Esophagus squamous epithelium (tissue), 5 donors: ENCODE measurements around the gene BBS4. TPM values are rescaled to one million over a fixed set of nuclear protein-coding genes. Genes with fewer than 3 reads are reported as not detected.
"Not testable (repeated sequence)": the region's sequence is repeated elsewhere in the genome, so short reads cannot be mapped to it uniquely, and the experiment has no call there.

Experiments used
- DNase-seq: peaks from one replicate; lab custom pipeline; 2025; lab: John Stamatoyannopoulos, UW
- H3K27ac ChIP-seq, 4 donors: fragments of 200-600 bp; sonication (generic); one replicate each; pipeline ENCODE4 v1.5.1; 2016 to 2019; ENCODE audit warnings: mild to moderate bottlenecking in 1 of 4
- H3K27me3 ChIP-seq, 4 donors: fragments of 200-600 bp; sonication (generic); 1 replicate in 3 of 4; 2 replicates in 1 of 4; pipeline versions ENCODE4 v1.5.1 to v1.6.0; 2017 to 2021; ENCODE audit warnings: antibody characterized with exemption in 1 of 4
- H3K36me3 ChIP-seq, 3 donors: fragments of 200-600 bp; sonication (generic); one replicate each; pipeline ENCODE4 v1.5.1; 2016 to 2019
- H3K4me1 ChIP-seq, 3 donors: fragments of 200-600 bp; sonication (generic); one replicate each; pipeline ENCODE4 v1.5.1; 2017 to 2019
- H3K4me3 ChIP-seq, 4 donors: fragments of 200-600 bp; sonication (generic); 1 replicate in 3 of 4; 2 replicates in 1 of 4; pipeline ENCODE4 v1.5.1; 2016 to 2019; ENCODE audit warnings: mild to moderate bottlenecking in 2 of 4, moderate library complexity in 1 of 4
- H3K9me3 ChIP-seq, 3 donors: fragments of 200-600 bp; sonication (generic); one replicate each; pipeline ENCODE4 v1.5.1; 2016 to 2019
- CTCF ChIP-seq, 6 experiments: fragments of 450-650 bp in 4 of 6; fragments of 200-600 bp in 2 of 6; sonication (generic) in 2 of 6; IDR thresholded peaks; one replicate each; pipeline ENCODE4 v1.5.1; 2016 to 2019; ENCODE audit warnings: antibody characterized with exemption in 6 of 6, mild to moderate bottlenecking in 4 of 6, moderate library complexity in 4 of 6
- POLR2A ChIP-seq, 4 donors: fragments of 450-650 bp; IDR thresholded peaks; one replicate each; pipeline ENCODE4 v1.6.1; 2017; ENCODE audit warnings: antibody characterized with exemption in 4 of 4, mild to moderate bottlenecking in 4 of 4, moderate library complexity in 3 of 4
- WGBS, 2 donors: methylation state at CpG; one replicate each; pipeline ENCODE4 v1.1.5; 2018; 5-methylcytosine and 5-hydroxymethylcytosine counted together
- intact Hi-C: fragments of 100-400 bp; cut with DNase I; formaldehyde crosslinking; loops from one replicate; pipeline ENCODE4 v1.15.0; 2022
- total RNA-seq, 4 donors: library from RNA; depleted of rRNA; stranded (reverse); fragments of >200 nt; gene quantifications; one replicate each; pipeline ENCODE4 v1.1.0, GENCODE V29; 2016
- donor health status: DM: yes; HTN: yes; CAD: no.

The BBS4 gene
- total RNA-seq: 10 to 100 TPM in 2 of 4 donors, 1 to 10 TPM in 2; 2.8 to 15.3 (median 9.5) TPM

DNA sequence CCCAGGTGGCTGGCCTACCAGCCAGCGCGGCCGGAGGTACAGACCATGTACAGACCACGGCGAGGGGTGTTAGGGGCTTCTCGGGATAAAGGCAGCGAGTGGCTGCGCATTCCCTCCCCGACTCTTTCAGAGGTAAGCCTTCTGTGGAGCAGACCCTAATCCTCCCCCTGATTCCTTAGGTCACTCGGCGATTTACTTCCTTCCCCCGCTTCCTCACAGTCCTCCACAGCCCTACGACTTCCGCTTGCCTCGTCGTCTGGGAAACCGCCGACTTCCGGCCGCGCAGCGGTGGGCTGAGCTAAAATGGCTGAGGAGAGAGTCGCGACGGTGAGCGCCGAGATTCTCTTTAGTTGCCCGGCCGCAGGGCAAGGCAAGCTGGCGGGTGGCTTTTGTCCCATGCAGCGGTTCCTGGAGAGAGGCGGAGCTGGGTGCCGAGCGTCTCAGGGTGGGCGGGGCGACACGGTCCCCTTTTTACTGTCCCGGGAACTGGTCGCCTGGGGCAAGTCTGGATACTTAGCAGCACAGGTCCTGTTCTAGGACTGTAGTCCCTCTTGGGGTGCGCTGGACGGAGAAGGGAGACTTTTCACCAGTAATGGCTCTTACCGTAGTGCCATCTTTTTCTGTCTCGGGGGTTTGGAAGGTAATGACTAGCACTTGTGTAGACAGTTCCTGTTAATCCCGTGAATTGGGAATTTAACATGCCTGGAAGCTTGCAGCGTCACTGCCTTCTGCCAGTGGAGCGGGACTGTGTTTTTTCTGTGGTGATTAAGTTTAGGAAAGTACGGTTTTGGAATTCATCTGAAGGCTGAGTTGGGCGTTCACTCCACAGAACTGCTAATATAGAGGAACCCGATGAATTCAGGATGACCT is at the start of gene BBS4, which contains the start of gene HIGD2B:
BBS4 (plus strand) TSS at position 283 of the 870 bp plus-strand sequence; CDS start at position 304, 21 bp downstream.
HIGD2B (minus strand) TSS at position 258 of the 870 bp plus-strand sequence. CDS start 9,808 bp downstream, outside the sequence.
- peaks cover 5 to 27% (median 11%) of the 10 kb centered on the region in 3 donors for H3K4me1 ChIP-seq
- H3K9me3 ChIP-seq: no peaks in the 10 kb centered on the region
- 0 to 1% methylated on average over 11 to 14 of the region's 49 CpGs for WGBS, 2 donors
- peak within 1 kb of the TSS; percentile 51 to 79 (median 70) for H3K4me3 ChIP-seq
- DNase-seq: no peak
- peak within 1 kb of the TSS; percentile 86 to 96 (median 90) for H3K27ac ChIP-seq
- intact Hi-C loops: no loop called here
- TF ChIP-seq CTCF (IDR thresholded peaks at IDR 0.05) (no peak), POLR2A (IDR thresholded peaks at IDR 0.05) (peak in 2 of 4 donors; percentile 31 to 65)
- H3K27me3 ChIP-seq: no peaks in the 10 kb centered on the region
- H3K36me3 ChIP-seq: no peaks in the 10 kb centered on the region

- peak overlapping the region in 2 of 4 donors; percentile 14 to 59 for H3K27ac ChIP-seq
- WGBS, 2 donors: no CpG with 5 or more reads among the region's 43 CpGs
- H3K9me3 ChIP-seq, H3K27me3 ChIP-seq, intact Hi-C loops, H3K36me3 ChIP-seq, H3K4me1 ChIP-seq, DNase-seq: not testable (repeated sequence)
- peak overlapping the region; percentile 13 to 58 (median 29) for H3K4me3 ChIP-seq
Measured at GRCh38 chr15:72636519-72637282, 49.3 kb upstream of the BBS4 start.

- H3K9me3 ChIP-seq, H3K36me3 ChIP-seq, H3K4me1 ChIP-seq, H3K4me3 ChIP-seq, H3K27me3 ChIP-seq, DNase-seq, H3K27ac ChIP-seq, intact Hi-C loops: not testable (repeated sequence)
- WGBS, 2 donors: no CpG with 5 or more reads among the region's 26 CpGs
Measured at GRCh38 chr15:72639759-72640483, 46.1 kb upstream of the BBS4 start.

DNA sequence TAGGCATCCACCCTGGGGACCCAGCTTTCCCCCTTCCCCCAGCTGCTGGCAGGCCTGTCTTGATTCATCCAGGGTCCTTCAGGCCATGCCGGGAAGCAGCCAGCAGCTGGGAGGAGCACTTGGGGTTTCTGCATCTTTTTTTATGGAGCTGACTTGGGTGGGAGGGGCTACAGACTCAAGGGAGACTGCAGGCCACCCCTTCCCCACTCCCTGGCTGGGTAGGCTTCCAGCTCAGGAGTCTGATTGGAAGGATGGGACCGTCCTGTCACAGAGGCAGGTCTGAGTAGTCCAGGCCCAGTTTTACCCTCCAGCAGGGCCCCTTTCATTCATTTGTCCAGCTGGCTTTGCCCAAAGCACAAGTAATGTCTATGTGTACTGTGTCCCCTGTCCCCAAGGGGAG is 43.7 kb upstream of the BBS4 start:
- H3K9me3 ChIP-seq, intact Hi-C loops, H3K4me1 ChIP-seq, H3K27ac ChIP-seq, DNase-seq, H3K36me3 ChIP-seq, H3K27me3 ChIP-seq, H3K4me3 ChIP-seq: not testable (repeated sequence)
- WGBS, 2 donors: no CpG with 5 or more reads among the region's 2 CpGs

- H3K27me3 ChIP-seq, H3K27ac ChIP-seq, H3K36me3 ChIP-seq, H3K4me1 ChIP-seq, H3K4me3 ChIP-seq, DNase-seq, H3K9me3 ChIP-seq, intact Hi-C loops: not testable (repeated sequence)
- 30 to 80% methylated on average over 3 of the region's 10 CpGs for WGBS, 2 donors
Measured at GRCh38 chr15:72648631-72649253, 37.3 kb upstream of the BBS4 start.

DNA sequence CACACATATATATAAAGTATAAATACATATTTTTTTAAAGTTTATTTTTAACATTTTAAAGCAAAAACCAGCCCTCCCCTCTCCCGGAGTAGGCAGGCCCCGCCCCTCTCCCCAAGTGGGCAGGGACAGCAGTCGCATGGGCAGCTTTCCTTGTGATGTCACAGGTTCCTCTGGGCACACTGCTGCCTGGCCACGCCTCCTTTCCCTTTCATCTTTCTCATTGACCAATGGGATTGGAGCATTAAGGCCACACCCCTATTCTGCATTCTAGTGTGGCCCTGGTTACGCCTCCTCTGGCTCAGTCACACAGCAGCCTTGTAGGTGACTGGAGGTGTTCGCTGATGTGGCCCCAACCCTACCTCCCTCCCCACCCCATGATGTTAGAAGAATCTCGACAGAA is 31.6 kb upstream of the BBS4 start, which contains the start of gene GOLGA6B:
GOLGA6B (plus strand) TSS at position 301 of the 400 bp plus-strand sequence; CDS start at position 342, 41 bp downstream.
- H3K27ac ChIP-seq, intact Hi-C loops, H3K9me3 ChIP-seq, H3K27me3 ChIP-seq, H3K4me3 ChIP-seq, DNase-seq, H3K4me1 ChIP-seq, H3K36me3 ChIP-seq: not testable (repeated sequence)
- no CpG with 5 or more reads among the region's 7 CpGs for WGBS, 2 donors

DNA sequence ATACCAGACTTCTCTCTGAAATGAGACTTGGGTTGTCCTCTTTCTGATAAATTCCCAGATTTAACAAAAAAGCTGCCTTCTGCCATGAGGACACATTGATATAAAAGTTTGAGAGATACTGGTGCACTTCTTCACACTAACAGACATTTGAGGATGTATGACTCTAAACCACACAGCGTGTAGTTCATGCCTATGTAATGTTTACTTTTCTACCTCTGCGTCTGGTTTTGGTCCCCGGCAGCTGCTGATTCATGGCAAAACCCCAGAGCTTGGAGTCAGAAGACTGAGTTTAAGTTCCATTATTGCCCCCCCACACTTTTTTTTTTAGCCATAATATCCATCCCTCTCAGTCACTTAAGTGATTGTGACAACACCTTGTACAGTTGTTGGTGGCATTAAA is 30.0 kb upstream of the BBS4 start:
- intact Hi-C loops, H3K27ac ChIP-seq, H3K9me3 ChIP-seq, DNase-seq, H3K27me3 ChIP-seq, H3K4me3 ChIP-seq, H3K36me3 ChIP-seq, H3K4me1 ChIP-seq: not testable (repeated sequence)
- no CpG with 5 or more reads among the region's 3 CpGs for WGBS, 2 donors

DNA sequence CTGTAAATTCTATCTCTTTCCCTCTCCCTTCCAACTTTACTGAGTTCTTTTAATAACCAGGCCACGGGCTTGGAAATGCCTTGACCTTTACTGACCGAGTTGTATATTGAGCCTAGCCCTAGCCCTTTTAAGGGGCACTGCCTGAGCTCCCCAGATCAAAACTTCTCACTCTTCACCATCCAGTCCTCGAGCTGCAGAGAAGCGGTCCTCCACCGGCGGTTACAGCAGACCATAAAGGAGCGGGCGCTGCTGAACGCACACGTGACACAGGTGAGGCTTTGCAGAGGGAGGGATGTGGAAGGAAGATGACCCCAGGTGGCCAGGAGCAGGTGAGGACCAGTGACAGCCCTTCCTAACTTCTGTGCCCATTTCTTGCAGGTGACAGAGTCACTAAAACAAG is 24.9 kb upstream of the BBS4 start:
- H3K36me3 ChIP-seq, H3K4me3 ChIP-seq, H3K27ac ChIP-seq, intact Hi-C loops, H3K4me1 ChIP-seq, H3K27me3 ChIP-seq, H3K9me3 ChIP-seq, DNase-seq: not testable (repeated sequence)
- WGBS, 2 donors: no CpG with 5 or more reads among the region's 10 CpGs

DNA sequence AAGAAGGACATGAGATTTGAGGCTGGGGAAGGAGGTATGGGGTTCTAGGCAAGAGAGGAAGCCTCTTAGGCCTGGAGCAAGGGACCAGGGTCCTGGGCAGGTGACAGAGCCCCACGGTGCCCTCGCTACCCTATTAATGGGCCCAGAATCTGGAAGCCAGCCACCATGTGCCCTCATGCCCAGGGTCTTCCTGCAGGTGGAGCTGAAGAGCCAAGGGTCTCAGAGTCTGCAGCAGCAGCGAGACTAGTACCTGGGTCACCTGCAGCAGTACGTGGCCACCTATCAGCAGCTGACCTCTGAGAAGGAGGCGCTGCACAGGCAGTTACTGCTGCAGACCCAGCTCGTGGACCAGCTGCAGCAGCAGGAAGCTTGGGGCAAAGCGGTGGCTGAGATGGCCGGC is 22.1 kb upstream of the BBS4 start:
- H3K36me3 ChIP-seq, H3K4me1 ChIP-seq, H3K27ac ChIP-seq, intact Hi-C loops, H3K4me3 ChIP-seq, H3K27me3 ChIP-seq, H3K9me3 ChIP-seq, DNase-seq: not testable (repeated sequence)
- WGBS, 2 donors: 85% methylated on average over 2 of the region's 8 CpGs; no CpG with 5 or more reads in 1 of the 2 donors

DNA sequence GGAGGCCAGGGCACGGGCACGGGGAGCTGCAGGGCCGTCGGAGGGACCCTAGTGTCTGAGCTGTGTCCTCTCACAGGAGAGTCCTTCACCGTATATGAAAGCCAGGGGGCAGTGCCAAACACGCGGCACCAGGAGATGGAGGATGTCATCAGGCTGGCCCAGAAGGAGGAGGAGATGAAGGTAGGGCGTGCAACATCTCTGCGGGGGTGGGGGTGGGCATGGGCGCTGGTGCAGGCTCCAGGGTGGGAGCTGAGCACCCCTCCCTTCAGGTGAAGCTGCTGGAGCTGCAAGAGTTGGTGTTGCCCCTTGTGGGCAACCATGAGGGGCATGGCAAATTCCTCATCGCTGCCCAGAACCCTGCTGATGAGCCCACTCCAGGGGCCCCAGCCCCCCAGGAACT is 20.3 kb upstream of the BBS4 start:
- DNase-seq: not testable (repeated sequence)

More for the DNA sequence above, 20.3 kb upstream of the BBS4 start:
- H3K36me3 ChIP-seq, intact Hi-C loops, H3K4me3 ChIP-seq, H3K9me3 ChIP-seq, H3K4me1 ChIP-seq, H3K27ac ChIP-seq, H3K27me3 ChIP-seq: not testable (repeated sequence)
- WGBS, 2 donors: 48% methylated on average over 3 of the region's 11 CpGs; no CpG with 5 or more reads in 1 of the 2 donors
